Stomach (tissue), 9 donors: Measurements from ENCODE around the gene RABGAP1L. TPM values are rescaled to one million over a fixed set of nuclear protein-coding genes. Genes with fewer than 3 reads are reported as not detected.

Experiments
- DNase-seq, 2 donors: peaks; one replicate each; pipeline versions ENCODE4 v3.0.0 to v3.0.0-alpha.2; 2013 to 2019
- H3K27ac ChIP-seq, 5 donors: fragments of 200-600 bp in 4 of 5; sonication (generic) in 4 of 5; one replicate each; pipeline ENCODE4 v1.5.1; 2013 to 2019; ENCODE audit warnings: mild to moderate bottlenecking in 1 of 5, moderate library complexity in 1 of 5
- H3K27me3 ChIP-seq, 3 donors: fragments of 200-600 bp; sonication (generic); one replicate each; pipeline ENCODE4 v1.5.1; 2017 to 2019; ENCODE audit warnings: mixed run types in 1 of 3
- H3K36me3 ChIP-seq, 4 donors: fragments of 200-600 bp; sonication (generic); 1 replicate in 3 of 4; 2 replicates in 1 of 4; pipeline ENCODE4 v1.5.1; 2016 to 2019
- H3K4me1 ChIP-seq, 4 donors: fragments of 200-600 bp; sonication (generic); one replicate each; pipeline ENCODE4 v1.5.1; 2016 to 2019
- H3K4me3 ChIP-seq, 4 donors: fragments of 200-600 bp; sonication (generic) in 3 of 4; one replicate each; pipeline ENCODE4 v1.5.1; 2016 to 2019; ENCODE audit warnings: mild to moderate bottlenecking in 1 of 4
- H3K9me3 ChIP-seq, 4 donors: fragments of 200-600 bp; sonication (generic); one replicate each; pipeline ENCODE4 v1.5.1; 2016 to 2019
- CTCF ChIP-seq, 7 experiments: fragments of 450-650 bp in 4 of 7; fragments of 200-600 bp in 3 of 7; sonication (generic) in 3 of 7; IDR thresholded peaks; one replicate each; pipeline ENCODE4 v1.5.1; 2016 to 2019; ENCODE audit warnings: antibody characterized with exemption in 7 of 7, control low read depth in 2 of 7, mild to moderate bottlenecking in 1 of 7
- EP300 ChIP-seq: sonication (generic); formaldehyde crosslinking; IDR thresholded peaks from one replicate; pipeline ENCODE4 v1.6.1; 2017; ENCODE audit warnings: antibody characterized with exemption
- POLR2A ChIP-seq, 4 donors: fragments of 450-650 bp; IDR thresholded peaks; one replicate each; pipeline ENCODE4 v1.6.1; 2016; ENCODE audit warnings: antibody characterized with exemption in 4 of 4, control low read depth in 2 of 4, mild to moderate bottlenecking in 1 of 4, moderate library complexity in 1 of 4
- POLR2AphosphoS5 ChIP-seq, 3 donors: sonication (generic); formaldehyde crosslinking; IDR thresholded peaks; one replicate each; pipeline ENCODE4 v1.6.1; 2016; ENCODE audit warnings: antibody characterized with exemption in 3 of 3
- WGBS, 5 donors: extraction: QIAGEN DNeasy Blood & Tissue Kit in 3 of 5; methylation state at CpG; one replicate each; pipeline versions ENCODE4 v1.1.5 to v1.1.7; 2013 to 2018; 5-methylcytosine and 5-hydroxymethylcytosine counted together
- intact Hi-C: fragments of 100-400 bp; cut with DNase I; formaldehyde crosslinking; loops from one replicate; pipeline ENCODE4 v1.15.1; 2023; ENCODE audit warnings: low total_unique reads
- polyA plus RNA-seq, 3 donors: library from polyadenylated mRNA; stranded (reverse); fragments of 200-250 nt; gene quantifications; one replicate each; pipeline ENCODE4 v1.2.3, GENCODE V29; 2013
- total RNA-seq, 5 donors: library from RNA; depleted of rRNA; stranded (reverse); fragments of >200 nt; gene quantifications; one replicate each; pipeline versions ENCODE4 v1.1.0 to v1.2.3, GENCODE V29; 2014 to 2016
- donor health status: healthy with polysubstance abuse.
- donor health status: Bipolar disorder and iron deficiency.
- donor health status: healthy.

Gene RABGAP1L
- total and polyA plus RNA-seq, 8 donors, result 14.2 to 238 (median 57.9) TPM

- peaks cover 6 to 19% (median 10%) of the 10 kb centered on the region in 4 donors for H3K4me1 ChIP-seq
- no peak for TF ChIP-seq CTCF (IDR thresholded peaks at IDR 0.05)
- TF ChIP-seq EP300, result no peak
- 88 to 100% (median 97%) methylated on average over 1 of the region's 1 CpG for WGBS, 5 donors
- no peaks in the 10 kb centered on the region for H3K9me3 ChIP-seq
- H3K27ac ChIP-seq, result no peak overlapping the region
- no peaks in the 10 kb centered on the region for H3K27me3 ChIP-seq
- intact Hi-C loops, result no loop called here
- no peak overlapping the region for H3K4me3 ChIP-seq
- no peak for DNase-seq
- no peaks in the 10 kb centered on the region for H3K36me3 ChIP-seq
Measured at GRCh38 chr1:174949061-174949460, 789.7 kb downstream of the RABGAP1L start.

GRCh38 chr1:174949645-174950044 is 790.3 kb downstream of the RABGAP1L start:
- Histone ChIP-seq H3K4me3 (no peak overlapping the region), H3K4me1 (peaks cover 12 to 25% (median 15%) of the 10 kb centered on the region in 4 donors), H3K27me3 (no peaks in the 10 kb centered on the region), H3K9me3 (no peaks in the 10 kb centered on the region), H3K36me3 (no peaks in the 10 kb centered on the region), H3K27ac (no peak overlapping the region)
- intact Hi-C loops, result loop anchor here (5.0 kb wide), 1 partner anchor 47 kb away; no protein-coding TSS in a partner anchor
- no peak for DNase-seq
- TF ChIP-seq EP300 (no peak), POLR2A (IDR thresholded peaks at IDR 0.05) (no peak), CTCF (IDR thresholded peaks at IDR 0.05) (no peak), POLR2AphosphoS5 (IDR thresholded peaks at IDR 0.05) (no peak)

- DNase-seq, result no peak
- WGBS, 5 donors, result 27 to 55% (median 43%) methylated on average over 11 of the region's 11 CpGs
Measured at GRCh38 chr1:174953285-174954072, 794.2 kb downstream of the RABGAP1L start.

GRCh38 chr1:174954073-174954460 is 794.7 kb downstream of the RABGAP1L start:
- Histone ChIP-seq H3K36me3 (peaks cover 0 to 19% (median 0%) of the 10 kb centered on the region in 4 donors), H3K9me3 (no peaks in the 10 kb centered on the region), H3K4me1 (peaks cover 14 to 29% (median 21%) of the 10 kb centered on the region in 4 donors), H3K27ac (peak overlapping the region in 4 of 5 donors; percentile 28 to 77 (median 48)), H3K4me3 (no peak overlapping the region), H3K27me3 (no peaks in the 10 kb centered on the region)
- intact Hi-C loops, result loop anchor here (5.0 kb wide), 1 partner anchor 52 kb away; no protein-coding TSS in a partner anchor
- TF ChIP-seq CTCF (IDR thresholded peaks at IDR 0.05) (no peak), POLR2AphosphoS5 (IDR thresholded peaks at IDR 0.05) (no peak), POLR2A (IDR thresholded peaks at IDR 0.05) (no peak), EP300 (no peak)
- DNase-seq, result peak in 1 of 2 donors; percentile 71

More at GRCh38 chr1:174953285-174954072, 794.2 kb downstream of the RABGAP1L start:
- intact Hi-C loops, result loop anchor here (5.0 kb wide), 1 partner anchor 51 kb away; no protein-coding TSS in a partner anchor
- Histone ChIP-seq H3K9me3 (no peaks in the 10 kb centered on the region), H3K36me3 (peaks cover 0 to 14% (median 0%) of the 10 kb centered on the region in 4 donors), H3K27ac (peak overlapping the region in 4 of 5 donors; percentile 27 to 77 (median 38)), H3K4me1 (peaks cover 14 to 29% (median 21%) of the 10 kb centered on the region in 4 donors), H3K27me3 (no peaks in the 10 kb centered on the region), H3K4me3 (no peak overlapping the region)
- no peak for TF ChIP-seq EP300
- TF ChIP-seq POLR2AphosphoS5 (IDR thresholded peaks at IDR 0.05), result no peak
